OCI-LY7 (cell line): ENCODE measurements around the gene IDH2.

Source experiments
- CTCF ChIP-seq: fragments of 200-600 bp; sonication (generic); conservative IDR thresholded peaks from 2 replicates; pipeline ENCODE4 v1.5.1; 2014; ENCODE audit warnings: mild to moderate bottlenecking, antibody characterized with exemption, low read length, moderate library complexity, mixed read lengths
- EZH2phosphoT487 ChIP-seq: fragments of 200-600 bp; sonication (generic); IDR thresholded peaks from 2 replicates; pipeline ENCODE4 v1.6.1; 2018; ENCODE audit warnings: low read depth, borderline replicate concordance, mild to moderate bottlenecking, mixed run types, antibody characterized with exemption, low read length, moderate library complexity, mixed read lengths

GRCh38 chr15:90084876-90085423, 17.3 kb downstream of the IDH2 start:
- TF ChIP-seq CTCF (no peak), EZH2phosphoT487 (no peak)
